Common myeloid progenitor, CD34-positive (primary cell): Measurements from ENCODE around the gene NMRAL1.
A peak's percentile ranks its signal among the peaks of the same experiment; 100 is the strongest.

Experiments used
- CTCF ChIA-PET: fragments of 350-600 bp; sonication (Branson Sonifier 250); formaldehyde crosslinking; loops from one replicate; lab custom pipeline; 2021; ENCODE audit warnings: antibody characterized with exemption; lab: Charles Lee
- POLR2A ChIA-PET: fragments of 350-600 bp; sonication (Branson Sonifier 250); formaldehyde crosslinking; loops from one replicate; lab custom pipeline; 2021; ENCODE audit warnings: antibody characterized with exemption; lab: Charles Lee
- DNase-seq, 3 donors: peaks; one replicate each; pipeline versions ENCODE4 v3.0.0 to v3.0.0-alpha.2; 2013
- H3K27ac ChIP-seq, 2 experiments: 1 replicate in 1 of 2; 2 replicates in 1 of 2; pipeline ENCODE4 v1.7.0; 2013; ENCODE audit warnings: inconsistent platforms in 2 of 2, low read length in 2 of 2, mild to moderate bottlenecking in 2 of 2, low read depth in 1 of 2, moderate library complexity in 1 of 2; ENCODE audit not compliant: severe bottlenecking in 2 of 2, insufficient read depth in 1 of 2, poor library complexity in 1 of 2
- H3K27me3 ChIP-seq, 5 experiments: replicated peaks in 2 of 5; 1 replicate in 3 of 5; 2 replicates in 2 of 5; pipeline versions ENCODE4 v1.6.1 to v1.7.0; 2013; ENCODE audit warnings: low read length in 4 of 5, mild to moderate bottlenecking in 2 of 5, moderate library complexity in 2 of 5, inconsistent platforms in 1 of 5; ENCODE audit not compliant: insufficient read depth in 5 of 5, control insufficient read depth in 4 of 5
- H3K36me3 ChIP-seq, 4 experiments: 1 replicate in 2 of 4; 2 replicates in 2 of 4; pipeline versions ENCODE4 v1.6.1 to v1.7.0; 2013; ENCODE audit warnings: low read length in 3 of 4, control low read depth in 1 of 4, mild to moderate bottlenecking in 1 of 4; ENCODE audit not compliant: control insufficient read depth in 4 of 4, insufficient read depth in 4 of 4
- H3K4me1 ChIP-seq, 4 experiments: 1 replicate in 3 of 4; 2 replicates in 1 of 4; pipeline versions ENCODE4 v1.6.1 to v1.7.1; 2013; ENCODE audit warnings: low read length in 3 of 4, mild to moderate bottlenecking in 3 of 4, control low read depth in 1 of 4, inconsistent platforms in 1 of 4, moderate library complexity in 1 of 4; ENCODE audit not compliant: control insufficient read depth in 4 of 4, insufficient read depth in 4 of 4; ENCODE audit errors: control extremely low read depth in 1 of 4
- H3K4me3 ChIP-seq, 7 experiments: 1 replicate in 4 of 7; 2 replicates in 3 of 7; pipeline versions ENCODE4 v1.5.1 to v1.7.0; 2013; ENCODE audit warnings: mild to moderate bottlenecking in 7 of 7, low read length in 6 of 7, moderate library complexity in 6 of 7, inconsistent platforms in 2 of 7, low read depth in 2 of 7, control low read depth in 1 of 7; ENCODE audit not compliant: insufficient read depth in 4 of 7, control insufficient read depth in 1 of 7; ENCODE audit errors: extremely low read depth in 1 of 7
- H3K9me3 ChIP-seq, 5 experiments: 1 replicate in 4 of 5; 2 replicates in 1 of 5; pipeline versions ENCODE4 v1.6.1 to v1.7.1; 2013; ENCODE audit warnings: low read length in 4 of 5, mild to moderate bottlenecking in 2 of 5, inconsistent platforms in 1 of 5, low read depth in 1 of 5, moderate library complexity in 1 of 5; ENCODE audit not compliant: control insufficient read depth in 4 of 5, insufficient read depth in 2 of 5; ENCODE audit errors: control extremely low read depth in 1 of 5
- WGBS: methylation state at CpG from one replicate; pipeline ENCODE4 v1.1.5; 2013; ENCODE audit not compliant: insufficient coverage; 5-methylcytosine and 5-hydroxymethylcytosine counted together

Gene NMRAL1

DNA sequence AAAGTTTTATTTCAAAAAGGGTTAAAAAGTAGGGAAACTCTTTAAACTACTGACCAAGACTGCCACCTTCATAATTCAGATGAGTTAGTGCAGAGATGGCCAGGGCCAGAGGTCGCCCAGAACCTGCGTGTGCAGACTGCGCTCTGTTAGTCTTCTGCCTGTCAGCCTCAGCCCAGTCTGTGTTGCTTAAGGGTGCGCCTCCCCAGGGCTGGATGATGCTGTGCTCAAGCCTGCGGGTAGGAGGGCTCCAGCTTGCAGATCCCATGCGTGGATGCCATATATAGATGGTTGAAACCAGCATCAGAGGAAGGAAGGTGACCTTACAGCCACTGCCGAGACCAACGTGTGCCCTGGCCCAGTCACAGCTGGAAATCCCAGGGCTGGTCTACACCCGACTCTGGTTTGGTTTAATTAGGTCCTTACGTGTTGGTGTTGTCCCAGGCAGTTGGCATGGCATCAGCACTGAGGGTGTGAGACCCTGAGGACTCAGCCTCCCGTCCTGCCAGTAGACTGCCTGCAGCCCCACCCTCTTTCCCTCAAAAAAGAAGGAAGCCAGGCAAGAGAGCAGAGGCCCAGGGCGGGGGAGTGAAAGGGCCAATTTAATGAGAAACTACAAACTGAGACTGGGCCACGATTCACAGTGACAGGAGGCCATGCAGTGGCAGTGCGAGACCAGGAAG lies 36.5 kb upstream of the NMRAL1 start:
- H3K9me3 ChIP-seq, result peaks cover 0 to under 1% (median 0%) of the 10 kb centered on the region in 5 experiments
- no peak overlapping the region for H3K4me3 ChIP-seq
- ChIA-PET CTCF (interaction anchor here (0.7 to 15.2 kb wide), 11 partner anchors 8 to 445 kb away, joined by 3 to 375 read pairs (median 6); partner anchors contain the start of gene C16orf96), POLR2A (interaction anchor here (0.6 kb wide), 1 partner anchor 187 kb away, joined by 3 read pairs; no protein-coding TSS in a partner anchor)
- H3K36me3 ChIP-seq, result peaks cover 2 to 77% (median 37%) of the 10 kb centered on the region in 4 experiments
- no peaks in the 10 kb centered on the region for H3K27me3 ChIP-seq
- WGBS, result 60% methylated on average over 7 of the region's 14 CpGs
- DNase-seq, result no peak
- H3K4me1 ChIP-seq, result peaks cover 21 to 61% (median 59%) of the 10 kb centered on the region in 4 experiments
- H3K27ac ChIP-seq, result peak overlapping the region in 1 of 2 experiments; percentile 11

DNA sequence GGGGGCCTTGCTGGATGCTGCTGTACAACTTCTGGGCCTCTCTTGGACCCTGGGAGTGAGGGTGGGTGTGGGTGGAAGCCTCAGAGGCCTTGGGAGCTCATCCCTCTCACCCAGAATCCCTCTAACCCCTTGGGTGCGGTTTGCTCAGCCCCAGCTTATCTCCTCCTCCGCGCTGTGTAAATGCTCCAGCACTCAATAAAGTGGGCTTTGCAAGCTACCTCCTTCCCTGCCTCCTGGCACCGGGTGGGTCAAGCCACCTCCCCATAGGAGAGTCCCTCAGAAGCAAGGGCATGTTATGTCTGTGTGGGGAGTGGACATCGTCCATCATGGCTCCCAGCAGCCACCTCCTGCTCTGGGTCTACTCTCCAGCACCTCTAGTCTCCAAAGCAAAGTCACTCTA lies 35.7 kb upstream of the NMRAL1 start:
- Histone ChIP-seq H3K27ac (no peak overlapping the region), H3K36me3 (peaks cover 2 to 78% (median 37%) of the 10 kb centered on the region in 4 experiments), H3K9me3 (no peaks in the 10 kb centered on the region), H3K4me3 (no peak overlapping the region), H3K4me1 (peaks cover 18 to 62% (median 60%) of the 10 kb centered on the region in 4 experiments), H3K27me3 (no peaks in the 10 kb centered on the region)
- CTCF ChIA-PET, result interaction anchor here (0.7 to 15.2 kb wide), 14 partner anchors 9 to 446 kb away, joined by 3 to 375 read pairs (median 5); partner anchors contain the start of gene C16orf96
- 89% methylated on average over 4 of the region's 5 CpGs for WGBS
- POLR2A ChIA-PET, result no interaction called here
- DNase-seq, result no peak

DNA sequence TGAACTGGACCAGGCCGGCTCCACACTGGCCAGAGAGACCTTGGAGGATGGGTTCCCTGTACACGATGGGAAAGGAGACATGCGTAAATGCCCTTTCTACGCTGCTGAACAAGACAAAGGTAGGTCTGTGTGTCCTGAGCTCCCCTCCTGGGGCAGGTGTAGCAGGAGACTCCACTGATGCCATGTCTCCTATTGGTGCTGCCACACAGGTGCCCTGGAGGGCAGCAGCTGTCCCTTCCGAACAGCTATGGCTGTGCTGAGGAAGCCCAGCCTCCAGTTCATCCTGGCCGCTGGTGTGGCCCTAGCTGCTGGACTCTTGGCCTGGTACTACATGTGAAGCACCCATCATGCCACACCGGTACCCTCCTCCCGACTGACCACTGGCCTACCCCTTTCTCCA lies 35.0 kb upstream of the NMRAL1 start:
- WGBS, result 97% methylated on average over 8 of the region's 8 CpGs
- Histone ChIP-seq H3K27me3 (no peaks in the 10 kb centered on the region), H3K4me3 (no peak overlapping the region), H3K4me1 (peaks cover 19 to 59% (median 58%) of the 10 kb centered on the region in 4 experiments), H3K36me3 (peaks cover 2 to 78% (median 37%) of the 10 kb centered on the region in 4 experiments), H3K9me3 (no peaks in the 10 kb centered on the region), H3K27ac (no peak overlapping the region)
- CTCF ChIA-PET, result interaction anchor here (1.1 to 15.2 kb wide), 12 partner anchors 9 to 446 kb away, joined by 3 to 375 read pairs (median 6); partner anchors contain the start of genes C16orf96 and HMOX2
- POLR2A ChIA-PET, result no interaction called here
- no peak for DNase-seq

DNA sequence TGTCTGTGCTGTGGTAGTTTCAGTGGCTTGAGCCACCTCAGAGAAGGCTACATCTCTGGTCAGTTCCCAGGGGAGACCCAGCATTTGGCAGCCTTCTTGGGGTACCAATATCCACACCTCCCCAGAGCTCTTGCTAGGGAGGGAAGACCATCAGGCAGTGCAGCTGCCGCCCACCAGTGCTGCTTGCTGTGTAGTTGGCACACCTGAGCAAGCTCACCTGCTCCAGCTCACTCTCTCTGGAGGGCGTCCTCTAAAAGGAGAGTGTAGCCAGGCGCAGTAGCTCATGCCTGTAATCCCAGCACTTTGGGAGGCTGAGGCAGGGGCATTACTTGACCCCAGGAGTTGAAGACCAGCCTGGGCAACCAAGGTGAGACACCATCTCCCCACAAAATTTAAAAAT lies 34.4 kb upstream of the NMRAL1 start:
- DNase-seq, result no peak
- Histone ChIP-seq H3K4me1 (peaks cover 16 to 56% (median 54%) of the 10 kb centered on the region in 4 experiments), H3K9me3 (no peaks in the 10 kb centered on the region), H3K36me3 (peaks cover 2 to 73% (median 37%) of the 10 kb centered on the region in 4 experiments), H3K27ac (no peak overlapping the region), H3K27me3 (no peaks in the 10 kb centered on the region), H3K4me3 (no peak overlapping the region)
- no CpG with 5 or more reads among the region's 3 CpGs for WGBS
- ChIA-PET POLR2A (no interaction called here), CTCF (interaction anchor here (0.8 to 15.2 kb wide), 19 partner anchors 8 to 149 kb away, joined by 3 to 375 read pairs (median 9); partner anchors contain the start of genes C16orf96, CDIP1, HMOX2 and MGRN1)

DNA sequence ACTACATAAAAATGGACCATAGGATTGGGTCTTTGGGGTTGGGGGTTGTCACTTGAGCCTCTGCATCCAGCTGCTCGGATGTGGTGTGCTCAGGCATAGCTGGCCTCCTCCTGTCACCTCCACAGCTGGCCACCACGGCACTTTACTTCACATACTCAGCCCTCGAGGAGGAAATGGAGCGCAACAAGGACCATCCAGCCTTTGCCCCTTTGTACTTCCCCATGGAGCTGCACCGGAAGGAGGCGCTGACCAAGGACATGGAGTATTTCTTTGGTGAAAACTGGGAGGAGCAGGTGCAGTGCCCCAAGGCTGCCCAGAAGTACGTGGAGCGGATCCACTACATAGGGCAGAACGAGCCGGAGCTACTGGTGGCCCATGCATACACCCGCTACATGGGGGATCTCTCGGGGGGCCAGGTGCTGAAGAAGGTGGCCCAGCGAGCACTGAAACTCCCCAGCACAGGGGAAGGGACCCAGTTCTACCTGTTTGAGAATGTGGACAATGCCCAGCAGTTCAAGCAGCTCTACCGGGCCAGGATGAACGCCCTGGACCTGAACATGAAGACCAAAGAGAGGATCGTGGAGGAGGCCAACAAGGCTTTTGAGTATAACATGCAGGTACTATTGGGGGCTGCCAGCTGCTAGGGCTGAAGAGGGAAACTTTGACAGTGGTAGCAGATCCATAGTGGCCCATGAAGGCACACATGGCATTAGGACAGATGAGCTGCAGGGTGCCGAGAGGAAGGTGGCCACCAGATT lies 33.3 kb upstream of the NMRAL1 start:
- WGBS, result 98% methylated on average over 17 of the region's 17 CpGs
- no peak overlapping the region for H3K4me3 ChIP-seq
- H3K27me3 ChIP-seq, result no peaks in the 10 kb centered on the region
- CTCF ChIA-PET, result interaction anchor here (0.8 to 15.2 kb wide), 29 partner anchors 7 to 448 kb away, joined by 3 to 375 read pairs (median 6); partner anchors contain the start of genes C16orf96, CDIP1, HMOX2 and MGRN1
- peaks cover 16 to 47% (median 43%) of the 10 kb centered on the region in 4 experiments for H3K4me1 ChIP-seq
- no peaks in the 10 kb centered on the region for H3K9me3 ChIP-seq
- peaks cover 2 to 64% (median 37%) of the 10 kb centered on the region in 4 experiments for H3K36me3 ChIP-seq
- DNase-seq, result no peak
- POLR2A ChIA-PET, result no interaction called here
- H3K27ac ChIP-seq, result no peak overlapping the region

DNA sequence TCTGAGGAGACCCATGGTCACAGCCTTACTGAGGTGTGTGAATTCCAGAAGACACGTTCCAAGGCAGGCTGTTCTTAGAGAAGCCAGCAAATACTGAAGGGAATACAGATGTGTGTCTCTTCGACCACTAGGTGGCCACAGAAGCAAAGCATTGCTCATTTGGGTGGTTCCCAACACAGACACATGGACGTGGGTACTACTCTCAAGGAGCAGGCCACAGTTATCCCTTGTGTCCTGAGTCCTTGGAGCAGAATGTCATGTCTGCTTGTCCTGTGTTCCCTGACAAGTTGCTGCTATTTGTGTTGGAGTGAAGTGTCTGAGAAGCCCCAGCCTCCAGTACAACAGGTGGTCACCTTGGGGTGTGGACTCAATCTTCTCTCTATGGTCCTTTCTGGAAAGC lies 32.0 kb upstream of the NMRAL1 start:
- Histone ChIP-seq H3K36me3 (peaks cover 2 to 50% (median 28%) of the 10 kb centered on the region in 4 experiments), H3K9me3 (no peaks in the 10 kb centered on the region), H3K4me3 (no peak overlapping the region), H3K27me3 (no peaks in the 10 kb centered on the region), H3K27ac (peak overlapping the region; percentile 27 to 57), H3K4me1 (peaks cover 16 to 33% (median 31%) of the 10 kb centered on the region in 4 experiments)
- ChIA-PET POLR2A (interaction anchor here (0.5 to 0.7 kb wide), 2 partner anchors 79 to 180 kb away, joined by 3 read pairs; no protein-coding TSS in a partner anchor), CTCF (interaction anchor here (0.6 to 15.2 kb wide), 31 partner anchors 6 to 450 kb away, joined by 3 to 375 read pairs (median 4); partner anchors contain the start of genes C16orf96, HMOX2, NMRAL1 and UBALD1)
- DNase-seq, result peak; percentile 78 to 87 (median 82)
- WGBS, result 5% methylated on average over 3 of the region's 3 CpGs
